GM19455 (cell line): ENCODE results near the gene SMC3.
"Not testable (repeated sequence)": the region's sequence is repeated elsewhere in the genome, so short reads cannot be mapped to it uniquely, and the experiment has no call there.

ENCODE experiments used
- ATAC-seq: cut with Tn5 transposase; IDR thresholded peaks from one replicate; pipeline ENCODE4 v1.9.1; 2021; ENCODE audit not compliant: unreplicated experiment

The SMC3 gene

DNA sequence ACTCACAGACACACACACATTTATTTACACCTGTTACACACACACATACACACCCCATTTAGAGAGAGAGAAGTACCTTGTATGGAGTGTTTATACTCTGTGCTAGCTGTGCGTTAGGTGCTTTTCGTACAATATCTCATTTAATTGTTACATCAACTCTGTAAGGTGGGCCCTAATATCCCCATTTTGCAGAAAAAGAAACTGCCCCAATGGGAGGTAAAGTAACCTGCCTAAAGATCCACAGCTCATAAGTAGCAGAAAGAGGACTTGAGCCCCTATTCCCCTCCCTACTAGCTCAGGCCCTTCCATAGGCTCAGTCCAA lies 52.9 kb downstream of the SMC3 start:
- ATAC-seq, result no peak

DNA sequence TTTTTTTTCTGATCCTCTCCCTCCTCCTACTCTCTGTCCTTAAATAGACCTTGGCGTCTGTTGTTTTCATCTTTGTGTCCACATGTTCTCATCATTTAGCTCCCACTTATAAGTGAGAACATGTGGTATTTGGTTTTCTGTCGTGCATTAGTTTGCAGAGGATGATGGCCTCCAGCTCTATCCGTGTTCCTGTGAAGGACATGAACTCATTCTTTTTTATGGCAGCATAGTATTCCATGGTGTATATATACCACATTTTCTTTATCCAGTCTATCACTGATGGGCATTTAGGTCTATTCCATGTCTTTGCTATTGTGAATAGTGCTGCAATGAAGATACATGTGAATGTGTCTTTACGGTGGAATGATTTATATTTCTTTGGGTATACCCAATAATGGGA lies 55.8 kb downstream of the SMC3 start:
- not testable (repeated sequence) for ATAC-seq

DNA sequence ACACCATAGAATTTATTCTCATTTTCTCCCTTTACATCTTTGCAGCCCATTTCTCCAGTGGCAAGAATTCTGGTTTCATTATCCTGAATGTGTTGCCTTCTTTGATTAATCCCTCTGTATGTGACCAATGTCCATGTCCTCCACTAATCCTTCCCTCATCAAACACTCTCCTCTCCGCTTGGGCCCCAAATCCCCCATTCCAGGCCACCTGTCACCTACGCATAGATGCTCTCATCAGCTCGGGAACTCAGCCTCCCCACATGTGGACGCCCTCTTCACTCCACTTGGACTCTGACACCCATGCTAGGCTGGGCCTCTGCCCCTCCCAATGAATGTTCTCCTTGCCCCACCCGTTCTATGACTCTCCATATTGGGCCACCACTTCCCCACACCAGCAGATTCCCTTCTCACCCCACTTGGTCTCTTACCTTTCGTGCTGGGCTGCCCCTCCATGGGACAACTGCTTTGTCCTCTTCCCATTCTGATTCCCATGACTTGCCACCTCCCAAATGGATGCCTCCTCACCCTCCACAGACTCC lies 57.9 kb downstream of the SMC3 start:
- no peak for ATAC-seq

- ATAC-seq, result no peak
Observed at GRCh38 chr10:110625951-110626855, 58.7 kb downstream of the SMC3 start.

DNA sequence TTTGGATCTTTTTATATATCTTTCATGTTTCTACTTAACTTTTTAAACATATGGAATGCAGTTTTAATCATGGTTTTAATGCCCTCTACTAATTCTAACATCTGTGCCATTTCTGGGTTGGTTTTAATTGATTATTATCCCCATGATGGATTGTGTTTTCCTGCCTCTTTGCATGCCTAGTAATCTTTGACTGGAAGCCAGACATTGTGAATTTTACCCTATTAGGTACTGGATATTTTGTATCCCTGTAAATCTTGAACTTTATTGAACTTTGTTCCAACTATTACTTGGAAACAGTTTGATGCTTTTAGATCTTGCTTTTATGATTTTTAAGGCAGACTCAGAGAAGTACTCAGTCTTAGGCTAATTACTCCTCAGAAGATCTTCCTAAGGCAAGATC lies 60.7 kb downstream of the SMC3 start:
- ATAC-seq, result no peak

DNA sequence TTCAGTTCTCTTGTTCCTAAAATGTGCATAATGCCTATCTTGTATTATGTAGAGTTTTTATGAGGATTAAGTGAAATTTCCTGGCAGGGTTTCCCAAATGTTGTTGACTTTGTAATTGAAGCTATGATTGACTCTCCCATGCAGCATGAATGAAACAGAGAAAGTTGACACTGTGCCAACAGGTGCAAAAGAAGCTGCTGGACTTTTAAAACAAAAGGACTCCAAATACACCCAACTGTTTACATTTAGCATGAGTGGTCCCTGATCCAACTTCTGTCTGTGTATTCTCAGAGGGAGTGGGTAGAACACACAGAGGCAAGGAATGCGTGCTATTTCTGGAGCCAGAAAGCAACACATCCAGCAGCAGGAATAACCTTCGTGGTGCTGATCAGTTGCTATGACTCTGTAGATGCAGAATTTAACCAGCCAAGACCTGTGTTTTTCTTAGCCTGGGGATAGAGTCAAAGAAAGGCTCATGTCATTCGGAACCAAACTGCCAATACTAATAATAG lies 62.2 kb downstream of the SMC3 start:
- no peak for ATAC-seq

DNA sequence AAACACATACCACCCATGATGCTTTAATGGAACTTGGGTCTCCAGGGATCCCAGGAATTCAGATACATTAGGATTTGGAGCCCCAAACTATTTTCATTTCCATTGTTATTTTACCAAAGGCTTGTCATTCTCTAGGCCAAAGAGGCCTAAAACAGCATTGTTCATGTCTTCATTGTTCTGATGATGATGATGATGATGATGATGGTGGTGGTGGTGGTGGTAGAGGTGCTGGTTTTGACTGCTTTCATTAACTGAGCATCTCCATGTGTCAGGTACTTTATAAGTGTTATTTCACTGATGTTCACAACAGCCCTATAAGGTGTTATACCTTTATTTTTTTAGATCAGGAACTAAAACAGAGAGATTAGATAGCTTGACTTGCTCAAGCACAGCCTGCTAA lies 64.4 kb downstream of the SMC3 start:
- no peak for ATAC-seq

- ATAC-seq, result no peak
Observed at GRCh38 chr10:110632591-110633215, 65.2 kb downstream of the SMC3 start.

- ATAC-seq, result no peak
Observed at GRCh38 chr10:110634527-110635209, 67.2 kb downstream of the SMC3 start.

DNA sequence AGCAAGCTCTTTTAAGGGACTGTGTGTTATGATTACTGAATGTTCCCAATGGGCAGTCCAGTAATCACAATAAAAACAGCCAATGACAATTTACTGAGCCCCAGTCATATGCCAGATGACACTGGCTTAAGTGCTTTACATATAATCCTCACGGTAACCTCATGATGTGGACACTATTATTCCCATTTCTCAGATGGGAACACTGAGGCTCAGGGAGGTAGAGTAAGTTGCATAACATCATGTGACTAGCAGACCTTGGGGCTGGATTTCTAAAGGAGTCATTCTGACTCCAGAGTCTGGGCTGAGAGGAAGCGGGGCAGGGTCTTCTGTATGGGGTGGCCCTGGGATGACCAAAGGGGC lies 69.1 kb downstream of the SMC3 start:
- no peak for ATAC-seq

GRCh38 chr10:110636932-110637557 lies 69.5 kb downstream of the SMC3 start:
- ATAC-seq, result no peak

- no peak for ATAC-seq
Observed at GRCh38 chr10:110637558-110638053, 70.1 kb downstream of the SMC3 start.

- no peak for ATAC-seq
Observed at GRCh38 chr10:110638319-110638718, 70.8 kb downstream of the SMC3 start.

DNA sequence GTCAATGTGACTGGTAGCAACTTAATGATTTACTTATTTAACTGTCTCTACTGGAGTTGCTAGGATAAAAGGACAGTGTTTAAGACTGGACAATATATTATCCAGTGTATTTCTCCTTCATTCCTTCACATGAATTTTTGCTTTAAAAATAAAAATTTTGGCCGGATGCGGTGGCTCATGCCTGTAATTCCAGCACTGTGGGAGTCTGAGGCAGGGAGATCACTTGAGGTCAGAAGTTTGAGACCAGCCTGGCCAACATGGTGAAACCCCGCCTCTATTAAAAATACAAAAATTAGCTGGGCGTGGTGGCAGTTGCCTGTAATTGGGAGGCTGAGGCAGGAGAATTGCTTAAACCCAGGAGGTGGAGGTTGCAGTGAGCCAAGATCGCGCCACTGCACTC lies 71.6 kb downstream of the SMC3 start:
- ATAC-seq, result not testable (repeated sequence)

DNA sequence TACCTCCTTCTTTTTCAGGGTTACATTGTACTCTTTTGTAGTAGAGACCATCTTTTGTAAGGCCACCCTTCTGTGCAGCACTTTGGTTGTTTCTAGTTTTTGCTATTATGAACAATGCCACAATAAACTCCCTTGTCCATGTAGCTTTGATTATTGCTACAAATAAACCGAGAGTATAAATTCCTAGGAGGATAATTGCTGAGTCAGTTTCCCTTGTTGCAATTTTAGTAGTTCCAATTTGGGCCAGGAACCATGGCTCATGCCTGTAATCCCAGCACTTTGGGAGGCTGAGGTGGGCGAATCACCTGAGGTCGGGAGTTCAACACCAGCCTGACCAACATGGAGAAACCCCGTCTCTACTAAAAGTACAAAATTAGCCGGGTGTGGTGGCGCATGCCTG lies 72.4 kb downstream of the SMC3 start:
- not testable (repeated sequence) for ATAC-seq

GRCh38 chr10:110641256-110641655 lies 73.8 kb downstream of the SMC3 start:
- no peak for ATAC-seq

DNA sequence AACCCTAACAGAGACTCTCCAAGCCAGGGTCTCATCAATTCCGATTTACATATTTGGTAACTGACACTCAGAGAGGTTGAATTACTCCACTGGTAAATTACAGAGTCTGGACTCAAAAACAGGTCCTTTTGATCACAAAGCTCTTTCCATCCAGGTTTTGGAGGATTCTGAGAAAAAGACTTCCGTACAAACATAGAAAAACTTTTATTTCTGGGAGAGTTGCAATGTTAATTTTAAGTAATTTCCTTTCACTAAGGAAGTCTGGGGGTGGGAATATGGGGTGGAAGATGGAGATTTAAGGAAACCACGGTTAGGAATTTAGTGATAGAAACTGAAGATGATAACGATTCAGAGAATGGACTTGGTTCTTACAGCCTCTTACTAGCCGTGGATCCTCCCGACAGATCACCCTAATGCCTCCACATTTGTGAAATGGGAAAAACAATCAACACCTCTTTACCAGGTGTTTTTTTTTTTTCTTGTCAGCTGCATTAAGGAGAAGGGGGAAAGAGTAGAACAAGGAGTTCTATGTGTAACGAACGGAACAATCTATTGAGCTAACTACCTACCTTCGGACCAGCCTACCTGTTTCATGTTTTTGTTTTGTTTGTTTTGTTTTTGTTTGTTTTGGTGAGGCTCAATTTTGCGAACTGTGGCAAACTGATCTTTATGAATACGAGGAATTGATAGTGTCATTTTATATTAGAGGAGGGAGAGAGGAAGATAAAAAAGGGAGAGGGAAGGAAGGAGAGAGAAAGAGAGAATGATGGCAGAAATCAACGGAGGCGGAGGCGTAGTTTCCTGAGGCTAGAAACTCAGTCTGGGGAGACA lies 74.9 kb downstream of the SMC3 start:
- no peak for ATAC-seq

DNA sequence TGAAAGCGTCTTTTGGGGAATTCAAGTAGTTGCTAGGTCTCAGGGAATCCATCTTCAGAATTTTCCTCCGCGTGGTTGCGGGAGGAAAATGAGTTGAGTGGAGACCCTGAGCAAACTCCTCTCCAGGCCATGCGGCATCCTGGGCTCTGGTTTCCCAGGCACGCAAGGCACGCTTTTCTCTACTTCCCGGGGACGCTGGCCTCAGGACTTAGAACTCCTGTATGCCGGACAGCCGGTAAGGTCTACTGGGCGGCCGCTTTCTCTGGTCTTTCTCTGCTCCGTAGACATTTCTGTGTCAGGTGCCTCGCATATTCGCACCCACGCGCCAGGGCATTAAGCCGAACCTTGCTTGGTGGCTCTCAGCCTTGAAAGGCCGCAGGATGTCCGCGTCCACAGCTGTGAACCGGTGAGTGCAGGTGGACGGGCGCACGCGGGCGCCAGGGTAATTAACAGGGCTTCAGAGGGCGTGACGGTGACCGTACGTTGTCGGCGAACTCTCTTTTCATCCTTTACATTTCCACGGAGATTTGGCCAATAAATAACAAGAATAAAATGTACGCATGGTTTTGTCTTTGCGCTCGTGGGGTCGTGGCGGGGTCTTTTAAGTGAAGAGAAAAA lies 75.6 kb downstream of the SMC3 start:
- no peak for ATAC-seq
